A673 (cell line): ENCODE measurements around the gene SARDH.

Source experiments
- CTCF ChIP-seq: fragments of 300-800, 200-600 bp; sonication (generic); conservative IDR thresholded peaks from 2 replicates; pipeline ENCODE4 v1.5.1; 2017; ENCODE audit warnings: low read depth, mild to moderate bottlenecking, antibody characterized with exemption, low read length, moderate library complexity, mixed read lengths
- EZH2 ChIP-seq: fragments of 200-600 bp; sonication (generic); IDR thresholded peaks from 2 replicates; pipeline ENCODE4 v1.6.1; 2017; ENCODE audit warnings: borderline replicate concordance, low read depth, mild to moderate bottlenecking, mixed read lengths, antibody characterized with exemption, low read length; ENCODE audit not compliant: poor library complexity, severe bottlenecking

GRCh38 chr9:133733421-133733795 lies 4.7 kb downstream of the SARDH start:
- TF ChIP-seq CTCF, result no peak
- TF ChIP-seq EZH2, result no peak
